PFSK-1 (cell line): ENCODE results near the gene ROBO4. TPM values are rescaled to one million over a fixed set of nuclear protein-coding genes. Genes with fewer than 3 reads are reported as not detected.

Source experiments
- FOXP2 ChIP-seq: optimal IDR thresholded peaks from 2 replicates; pipeline ENCODE3; 2011; ENCODE audit warnings: borderline replicate concordance, control low read depth, inconsistent platforms; ENCODE audit not compliant: insufficient read depth; ENCODE audit errors: extremely low read length, extremely low read depth
- POLR2AphosphoS5 ChIP-seq: IDR thresholded peaks from 2 replicates; pipeline ENCODE4 v1.6.1; 2012; ENCODE audit warnings: low read depth, mild to moderate bottlenecking, control low read depth, low read length, moderate library complexity
- SIN3A ChIP-seq: IDR thresholded peaks from 2 replicates; pipeline ENCODE4 v1.6.1; 2012; ENCODE audit warnings: mild to moderate bottlenecking, low read length, moderate library complexity, borderline replicate concordance; ENCODE audit not compliant: insufficient read depth
- TAF1 ChIP-seq: IDR thresholded peaks from 2 replicates; pipeline ENCODE4 v1.6.1; 2012; ENCODE audit warnings: low read length, control low read depth, borderline replicate concordance; ENCODE audit not compliant: insufficient read depth
- polyA plus RNA-seq: library from polyadenylated mRNA; unstranded; fragments of >200 nt; gene quantifications from one replicate; pipeline ENCODE4 v1.2.1, GENCODE V29; 2012; ENCODE audit warnings: low read depth, missing spikeins; ENCODE audit not compliant: insufficient read length
- TF ChIP-seq, protein P1 (sequence below), 2 experiments: IDR thresholded peaks; 2 replicates each; pipeline versions ENCODE4 v1.6.1 to v1.8.0; 2011 to 2012; ENCODE audit warnings: low read depth in 2 of 2, low read length in 2 of 2, control low read depth in 1 of 2, inconsistent platforms in 1 of 2, mild to moderate bottlenecking in 1 of 2, moderate library complexity in 1 of 2; ENCODE audit not compliant: insufficient read depth in 1 of 2

ROBO4 gene
- polyA plus RNA-seq = 3.7 TPM

DNA sequence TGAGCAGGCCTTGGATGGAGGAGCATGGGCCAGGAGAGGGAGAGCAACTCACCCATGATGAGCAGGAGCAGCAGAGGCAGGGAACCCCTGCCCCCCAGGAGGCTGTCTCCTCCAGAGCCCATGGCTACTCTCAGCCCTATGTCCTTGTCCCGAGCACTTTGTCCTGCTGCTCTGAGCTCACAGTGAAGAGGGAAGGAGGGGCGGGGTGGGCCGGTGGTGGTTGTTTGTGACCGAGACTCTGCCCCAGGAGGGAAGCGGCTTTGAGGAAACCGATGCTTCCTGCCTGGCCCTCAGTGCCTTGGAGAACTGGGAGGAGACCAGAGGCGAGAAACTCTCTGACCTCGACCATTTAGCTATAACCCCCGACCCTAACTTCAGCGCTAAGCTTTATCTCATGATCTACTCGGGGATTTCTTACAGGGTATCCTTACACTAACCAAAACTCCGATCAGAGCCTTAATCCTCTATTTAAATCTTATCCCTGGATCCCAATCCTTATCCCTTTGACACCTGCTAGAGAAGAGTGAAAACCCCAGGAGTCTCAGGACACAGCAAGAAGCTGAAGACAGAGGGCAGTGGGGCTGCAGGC is at the start of gene ROBO4:
Gene ROBO4, minus strand, starts transcription at position 192 of the 589 bp plus-strand sequence. Its CDS starts 70 bp downstream, at position 122.
- TF ChIP-seq FOXP2 = no peak
- no peak for TF ChIP-seq SIN3A
- TF ChIP-seq TAF1 = no peak
- no peak for TF ChIP-seq POLR2AphosphoS5
- TF ChIP-seq, protein P1, sequence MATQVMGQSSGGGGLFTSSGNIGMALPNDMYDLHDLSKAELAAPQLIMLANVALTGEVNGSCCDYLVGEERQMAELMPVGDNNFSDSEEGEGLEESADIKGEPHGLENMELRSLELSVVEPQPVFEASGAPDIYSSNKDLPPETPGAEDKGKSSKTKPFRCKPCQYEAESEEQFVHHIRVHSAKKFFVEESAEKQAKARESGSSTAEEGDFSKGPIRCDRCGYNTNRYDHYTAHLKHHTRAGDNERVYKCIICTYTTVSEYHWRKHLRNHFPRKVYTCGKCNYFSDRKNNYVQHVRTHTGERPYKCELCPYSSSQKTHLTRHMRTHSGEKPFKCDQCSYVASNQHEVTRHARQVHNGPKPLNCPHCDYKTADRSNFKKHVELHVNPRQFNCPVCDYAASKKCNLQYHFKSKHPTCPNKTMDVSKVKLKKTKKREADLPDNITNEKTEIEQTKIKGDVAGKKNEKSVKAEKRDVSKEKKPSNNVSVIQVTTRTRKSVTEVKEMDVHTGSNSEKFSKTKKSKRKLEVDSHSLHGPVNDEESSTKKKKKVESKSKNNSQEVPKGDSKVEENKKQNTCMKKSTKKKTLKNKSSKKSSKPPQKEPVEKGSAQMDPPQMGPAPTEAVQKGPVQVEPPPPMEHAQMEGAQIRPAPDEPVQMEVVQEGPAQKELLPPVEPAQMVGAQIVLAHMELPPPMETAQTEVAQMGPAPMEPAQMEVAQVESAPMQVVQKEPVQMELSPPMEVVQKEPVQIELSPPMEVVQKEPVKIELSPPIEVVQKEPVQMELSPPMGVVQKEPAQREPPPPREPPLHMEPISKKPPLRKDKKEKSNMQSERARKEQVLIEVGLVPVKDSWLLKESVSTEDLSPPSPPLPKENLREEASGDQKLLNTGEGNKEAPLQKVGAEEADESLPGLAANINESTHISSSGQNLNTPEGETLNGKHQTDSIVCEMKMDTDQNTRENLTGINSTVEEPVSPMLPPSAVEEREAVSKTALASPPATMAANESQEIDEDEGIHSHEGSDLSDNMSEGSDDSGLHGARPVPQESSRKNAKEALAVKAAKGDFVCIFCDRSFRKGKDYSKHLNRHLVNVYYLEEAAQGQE (IDR thresholded peaks at IDR 0.05; ENCODE audit: insufficient read depth in 1 of 2, low read depth in 2 of 2, low read length in 2 of 2) = no peak

GRCh38 chr11:124946735-124947141 is 49.1 kb upstream of the ROBO4 start:
- no peak for TF ChIP-seq TAF1
- TF ChIP-seq SIN3A = no peak
- no peak for TF ChIP-seq POLR2AphosphoS5
- TF ChIP-seq, protein P1 (IDR thresholded peaks at IDR 0.05; ENCODE audit: insufficient read depth in 1 of 2, low read depth in 2 of 2, low read length in 2 of 2) = no peak
- no peak for TF ChIP-seq FOXP2

DNA sequence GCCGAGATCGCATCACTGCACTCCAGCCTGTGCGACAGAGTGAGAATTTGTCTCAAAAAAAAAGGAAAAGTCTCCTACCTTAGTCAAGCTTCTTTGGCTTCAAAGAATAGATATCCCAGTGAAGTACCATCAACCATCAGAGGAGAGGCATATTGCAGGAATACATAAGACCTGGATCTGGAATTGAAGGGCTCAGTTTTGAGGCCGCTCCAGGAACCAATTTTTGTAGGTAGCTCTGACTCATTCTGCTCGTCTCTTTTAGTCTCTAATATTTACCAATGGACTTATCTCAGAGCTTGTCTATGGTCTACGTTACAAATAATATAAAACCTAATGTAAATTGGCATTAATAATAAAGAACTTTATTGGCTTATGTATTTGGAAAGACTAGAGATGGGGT is 48.2 kb upstream of the ROBO4 start:
- TF ChIP-seq TAF1 = no peak
- TF ChIP-seq, protein P1 (IDR thresholded peaks at IDR 0.05; ENCODE audit: insufficient read depth in 1 of 2, low read depth in 2 of 2, low read length in 2 of 2) = no peak
- no peak for TF ChIP-seq POLR2AphosphoS5
- TF ChIP-seq SIN3A = no peak

DNA sequence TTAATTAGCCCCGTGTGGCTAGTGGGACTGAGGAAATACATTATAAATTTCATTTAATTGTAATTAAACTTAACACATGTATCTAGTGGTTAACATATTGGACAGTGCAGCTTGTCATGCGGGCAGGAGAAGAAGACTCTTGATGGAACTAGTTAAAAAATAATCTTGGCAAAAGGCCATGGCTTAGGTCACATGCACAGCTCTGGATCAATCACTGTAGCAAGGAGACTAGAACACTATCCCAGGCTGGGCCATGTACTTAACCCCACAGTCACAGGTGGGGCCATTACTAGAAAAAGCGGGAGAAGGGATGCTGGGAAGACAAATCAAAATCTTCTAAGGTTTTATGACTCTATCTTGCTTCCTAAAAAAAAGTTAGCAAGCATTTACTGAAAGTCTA is 46.9 kb upstream of the ROBO4 start:
- TF ChIP-seq FOXP2 (no peak), TAF1 (no peak), SIN3A (no peak), POLR2AphosphoS5 (no peak)
- TF ChIP-seq, protein P1 (IDR thresholded peaks at IDR 0.05; ENCODE audit: insufficient read depth in 1 of 2, low read depth in 2 of 2, low read length in 2 of 2) = no peak
